ENCODE data around the gene ELMO1. TPM values are rescaled to one million over a fixed set of nuclear protein-coding genes. Genes with fewer than 3 reads are reported as not detected.

The ELMO1 gene
- total RNA-seq, 1 donor from 2014 or later: not detected

DNA sequence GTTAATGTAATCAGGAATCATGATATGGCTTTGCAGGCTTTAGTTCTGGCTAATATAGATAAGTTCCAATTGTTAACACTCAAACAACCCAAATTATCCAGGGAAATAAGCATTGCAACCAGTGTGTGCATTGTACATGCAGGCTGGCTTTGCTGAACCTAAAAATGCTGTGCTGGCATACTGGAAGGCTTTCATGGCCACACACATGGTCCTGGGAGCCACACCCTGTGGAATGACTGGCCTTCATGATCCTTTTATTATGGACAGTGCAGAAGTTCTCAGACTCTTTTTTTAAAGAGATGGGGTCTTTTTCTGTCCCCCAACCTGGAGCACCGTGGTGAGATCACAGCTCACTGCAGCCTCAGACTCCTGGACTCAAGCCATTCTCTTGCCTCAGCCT, 5.0 kb downstream of the ELMO1 start:
- H3K27ac Mint-ChIP-seq (ENCODE audit: unreplicated experiment): no peak overlapping the region
- DNase-seq (ENCODE audit: extremely low spot score, unreplicated experiment): no peak
- H3K4me1 Mint-ChIP-seq (ENCODE audit: unreplicated experiment): peaks cover 5% of the 10 kb centered on the region
- no peaks in the 10 kb centered on the region for H3K36me3 Mint-ChIP-seq (ENCODE audit: unreplicated experiment)
- TF ChIP-seq, protein P1, sequence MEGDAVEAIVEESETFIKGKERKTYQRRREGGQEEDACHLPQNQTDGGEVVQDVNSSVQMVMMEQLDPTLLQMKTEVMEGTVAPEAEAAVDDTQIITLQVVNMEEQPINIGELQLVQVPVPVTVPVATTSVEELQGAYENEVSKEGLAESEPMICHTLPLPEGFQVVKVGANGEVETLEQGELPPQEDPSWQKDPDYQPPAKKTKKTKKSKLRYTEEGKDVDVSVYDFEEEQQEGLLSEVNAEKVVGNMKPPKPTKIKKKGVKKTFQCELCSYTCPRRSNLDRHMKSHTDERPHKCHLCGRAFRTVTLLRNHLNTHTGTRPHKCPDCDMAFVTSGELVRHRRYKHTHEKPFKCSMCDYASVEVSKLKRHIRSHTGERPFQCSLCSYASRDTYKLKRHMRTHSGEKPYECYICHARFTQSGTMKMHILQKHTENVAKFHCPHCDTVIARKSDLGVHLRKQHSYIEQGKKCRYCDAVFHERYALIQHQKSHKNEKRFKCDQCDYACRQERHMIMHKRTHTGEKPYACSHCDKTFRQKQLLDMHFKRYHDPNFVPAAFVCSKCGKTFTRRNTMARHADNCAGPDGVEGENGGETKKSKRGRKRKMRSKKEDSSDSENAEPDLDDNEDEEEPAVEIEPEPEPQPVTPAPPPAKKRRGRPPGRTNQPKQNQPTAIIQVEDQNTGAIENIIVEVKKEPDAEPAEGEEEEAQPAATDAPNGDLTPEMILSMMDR (IDR thresholded peaks at IDR 0.05): no peak
- no peak overlapping the region for H3K4me3 Mint-ChIP-seq (ENCODE audit: unreplicated experiment)
- peaks cover 38% of the 10 kb centered on the region for H3K27me3 Mint-ChIP-seq (ENCODE audit: unreplicated experiment)
- H3K9me3 Mint-ChIP-seq (ENCODE audit: unreplicated experiment): no peaks in the 10 kb centered on the region

DNA sequence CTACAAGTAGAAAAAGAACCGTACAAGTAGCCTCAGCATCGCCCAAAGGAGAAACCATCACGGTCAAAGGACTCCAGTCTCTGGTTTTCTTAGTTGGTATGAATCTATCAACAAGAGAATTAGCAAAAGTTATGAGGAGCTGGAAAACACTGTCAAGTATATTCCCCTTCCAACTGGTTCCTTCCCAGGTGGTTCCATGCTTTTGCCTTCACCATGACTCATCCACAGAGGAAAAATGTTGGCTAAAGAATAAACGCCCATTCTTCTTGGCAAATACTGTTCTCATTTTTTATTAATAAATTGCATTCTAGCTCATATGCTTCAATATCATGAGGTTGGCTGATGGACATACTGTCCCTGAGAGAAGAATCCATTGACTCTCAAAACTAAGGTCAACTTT, 6.4 kb downstream of the ELMO1 start:
- H3K4me1 Mint-ChIP-seq (ENCODE audit: unreplicated experiment): peaks cover 2% of the 10 kb centered on the region
- H3K9me3 Mint-ChIP-seq (ENCODE audit: unreplicated experiment): no peaks in the 10 kb centered on the region
- no peak overlapping the region for H3K27ac Mint-ChIP-seq (ENCODE audit: unreplicated experiment)
- TF ChIP-seq, protein P1 (IDR thresholded peaks at IDR 0.05): no peak
- H3K27me3 Mint-ChIP-seq (ENCODE audit: unreplicated experiment): peaks cover 30% of the 10 kb centered on the region
- no peak overlapping the region for H3K4me3 Mint-ChIP-seq (ENCODE audit: unreplicated experiment)
- H3K36me3 Mint-ChIP-seq (ENCODE audit: unreplicated experiment): no peaks in the 10 kb centered on the region
- DNase-seq (ENCODE audit: extremely low spot score, unreplicated experiment): no peak

DNA sequence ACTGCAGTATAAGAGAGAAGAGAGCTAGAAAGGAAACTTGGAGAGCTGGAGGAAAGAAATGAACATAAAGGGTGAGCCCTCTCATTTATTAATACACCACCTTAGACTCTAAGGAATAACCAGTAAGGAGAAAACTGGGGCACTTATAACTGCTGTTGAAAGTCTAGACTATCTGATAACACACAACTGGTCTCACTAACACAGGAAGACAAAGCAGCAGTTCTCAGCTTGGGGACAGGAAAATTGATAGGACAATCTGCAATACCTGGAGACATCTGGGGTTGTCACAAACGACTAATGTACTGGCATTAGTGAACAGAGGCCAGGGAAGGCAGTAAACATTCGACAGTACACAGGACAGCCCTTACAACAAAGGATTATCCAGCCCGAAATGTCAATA, 6.8 kb downstream of the ELMO1 start:
- TF ChIP-seq, protein P1 (IDR thresholded peaks at IDR 0.05): no peak
- no peaks in the 10 kb centered on the region for H3K9me3 Mint-ChIP-seq (ENCODE audit: unreplicated experiment)
- peaks cover 25% of the 10 kb centered on the region for H3K27me3 Mint-ChIP-seq (ENCODE audit: unreplicated experiment)
- H3K4me1 Mint-ChIP-seq (ENCODE audit: unreplicated experiment): peaks cover 2% of the 10 kb centered on the region
- no peak overlapping the region for H3K27ac Mint-ChIP-seq (ENCODE audit: unreplicated experiment)
- DNase-seq (ENCODE audit: extremely low spot score, unreplicated experiment): no peak
- no peak overlapping the region for H3K4me3 Mint-ChIP-seq (ENCODE audit: unreplicated experiment)
- no peaks in the 10 kb centered on the region for H3K36me3 Mint-ChIP-seq (ENCODE audit: unreplicated experiment)

DNA sequence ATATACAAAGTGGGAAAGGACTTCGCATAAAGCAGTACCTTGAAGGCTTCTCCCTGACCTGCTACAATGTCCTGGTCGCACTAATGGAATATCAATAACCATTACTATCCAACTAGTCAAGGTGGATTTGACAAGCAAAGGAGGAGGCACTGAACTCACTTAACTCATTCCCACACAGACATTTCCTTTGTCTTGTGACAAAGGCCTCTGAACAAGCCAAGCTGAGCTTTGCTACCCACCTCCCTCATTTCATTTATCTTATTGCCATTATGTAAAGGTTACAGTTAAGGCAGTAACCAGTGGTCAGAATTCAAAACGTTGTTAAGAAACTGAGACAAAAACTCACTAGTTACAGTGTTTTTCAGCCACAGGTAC, 7.3 kb downstream of the ELMO1 start:
- no peak for DNase-seq (ENCODE audit: extremely low spot score, unreplicated experiment)
- no peaks in the 10 kb centered on the region for H3K36me3 Mint-ChIP-seq (ENCODE audit: unreplicated experiment)
- H3K4me3 Mint-ChIP-seq (ENCODE audit: unreplicated experiment): no peak overlapping the region
- TF ChIP-seq, protein P1 (IDR thresholded peaks at IDR 0.05): no peak
- H3K4me1 Mint-ChIP-seq (ENCODE audit: unreplicated experiment): no peaks in the 10 kb centered on the region
- H3K27me3 Mint-ChIP-seq (ENCODE audit: unreplicated experiment): peaks cover 21% of the 10 kb centered on the region
- H3K9me3 Mint-ChIP-seq (ENCODE audit: unreplicated experiment): no peaks in the 10 kb centered on the region
- H3K27ac Mint-ChIP-seq (ENCODE audit: unreplicated experiment): no peak overlapping the region

DNA sequence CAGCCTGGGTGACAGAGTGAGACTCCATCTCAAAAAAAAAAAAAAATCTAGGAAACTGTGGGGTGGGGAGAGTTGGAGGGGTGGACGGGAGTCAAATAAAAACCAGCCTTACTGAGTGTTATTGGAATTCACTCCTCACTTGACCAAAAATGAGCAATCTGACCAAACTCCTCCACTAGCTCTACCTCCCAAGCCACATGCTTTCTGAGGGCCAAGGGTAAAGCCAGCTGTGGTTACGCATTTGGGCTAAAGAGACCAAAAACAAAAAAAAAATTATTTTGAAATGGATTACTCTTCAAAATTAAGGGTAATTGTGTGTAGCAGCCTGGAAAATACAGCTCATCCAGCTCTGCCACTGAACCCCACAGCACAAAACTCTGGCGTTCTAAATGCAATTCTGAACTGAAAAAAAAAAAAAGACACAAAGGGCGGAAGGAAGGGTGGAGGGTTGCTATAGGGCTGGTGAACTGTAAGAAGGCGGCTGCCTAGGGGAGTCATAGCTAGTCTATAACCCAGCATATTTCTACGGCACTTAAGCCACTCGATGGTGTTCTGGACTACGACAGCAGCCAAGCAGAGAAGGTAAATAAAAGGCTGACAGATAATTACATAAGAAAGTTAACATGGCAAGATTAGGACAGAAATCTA, 7.8 kb downstream of the ELMO1 start:
- DNase-seq (ENCODE audit: extremely low spot score, unreplicated experiment): no peak
- H3K4me1 Mint-ChIP-seq (ENCODE audit: unreplicated experiment): no peaks in the 10 kb centered on the region
- H3K27me3 Mint-ChIP-seq (ENCODE audit: unreplicated experiment): peaks cover 17% of the 10 kb centered on the region
- TF ChIP-seq, protein P1 (IDR thresholded peaks at IDR 0.05): no peak
- no peak overlapping the region for H3K4me3 Mint-ChIP-seq (ENCODE audit: unreplicated experiment)
- no peaks in the 10 kb centered on the region for H3K36me3 Mint-ChIP-seq (ENCODE audit: unreplicated experiment)
- no peaks in the 10 kb centered on the region for H3K9me3 Mint-ChIP-seq (ENCODE audit: unreplicated experiment)
- H3K27ac Mint-ChIP-seq (ENCODE audit: unreplicated experiment): no peak overlapping the region
